HepG2 (cell line): Measurements from ENCODE around the gene SNAI1. TPM values are rescaled to one million over a fixed set of nuclear protein-coding genes. Genes with fewer than 3 reads are reported as not detected.

Experiments
- ATAD3A ChIP-seq: sonication (generic); formaldehyde crosslinking; IDR thresholded peaks from 2 replicates; pipeline ENCODE4 v1.4.0; 2020; ENCODE audit warnings: missing genetic modification reagents
- FOXA3 ChIP-seq: IDR thresholded peaks from 2 replicates; pipeline ENCODE4 v1.6.1; 2016; ENCODE audit warnings: missing genetic modification reagents, missing compliant biosample characterization
- PITX1 ChIP-seq: sonication (generic); formaldehyde crosslinking; IDR thresholded peaks from 2 replicates; pipeline ENCODE4 v1.5.1; 2020; ENCODE audit warnings: mild to moderate bottlenecking, missing genetic modification reagents
- RBM39 ChIP-seq: fragments of 200-400 bp; formaldehyde crosslinking; IDR thresholded peaks from one replicate; pipeline ENCODE4 v1.6.1; 2018; ENCODE audit warnings: antibody characterized with exemption, mild to moderate bottlenecking, low read depth, low read length; ENCODE audit not compliant: poor library complexity, severe bottlenecking
- SIX1 ChIP-seq: sonication (generic); formaldehyde crosslinking; IDR thresholded peaks from 2 replicates; pipeline ENCODE4 v1.4.0; 2020; ENCODE audit warnings: missing genetic modification reagents, borderline replicate concordance
- SUZ12 ChIP-seq: fragments of 150-350 bp; IDR thresholded peaks from 2 replicates; pipeline ENCODE4 v1.6.1; 2014; ENCODE audit warnings: low read depth, low read length
- THAP9 ChIP-seq: sonication (generic); formaldehyde crosslinking; IDR thresholded peaks from 2 replicates; pipeline ENCODE4; 2020; ENCODE audit warnings: missing genetic modification reagents, mild to moderate bottlenecking, borderline replicate concordance
- ZIK1 ChIP-seq: sonication (generic); formaldehyde crosslinking; IDR thresholded peaks from 2 replicates; pipeline ENCODE4 v1.5.0; 2020; ENCODE audit warnings: mild to moderate bottlenecking, low read depth, missing genetic modification reagents, borderline replicate concordance
- ZKSCAN5 ChIP-seq: sonication (generic); formaldehyde crosslinking; IDR thresholded peaks from 2 replicates; pipeline ENCODE4 v1.5.1; 2020; ENCODE audit warnings: mild to moderate bottlenecking, missing genetic modification reagents
- ZNF235 ChIP-seq: sonication (generic); formaldehyde crosslinking; IDR thresholded peaks from 2 replicates; pipeline ENCODE4 v1.8.1; 2023; ENCODE audit warnings: mild to moderate bottlenecking, missing genetic modification reagents, borderline replicate concordance
- ZNF260 ChIP-seq: sonication (generic); formaldehyde crosslinking; IDR thresholded peaks from 2 replicates; pipeline ENCODE4 v1.4.0; 2020; ENCODE audit warnings: missing genetic modification reagents, low read depth, mild to moderate bottlenecking, borderline replicate concordance
- ZNF547 ChIP-seq: sonication (generic); formaldehyde crosslinking; IDR thresholded peaks from 2 replicates; pipeline ENCODE4 v1.5.1; 2020; ENCODE audit warnings: mild to moderate bottlenecking, missing genetic modification reagents
- ZNF557 ChIP-seq: sonication (generic); formaldehyde crosslinking; IDR thresholded peaks from 2 replicates; pipeline ENCODE4 v1.4.0; 2020; ENCODE audit warnings: missing genetic modification reagents
- ZNF772 ChIP-seq: sonication (generic); formaldehyde crosslinking; IDR thresholded peaks from 2 replicates; pipeline ENCODE4 v1.5.0; 2020; ENCODE audit warnings: mild to moderate bottlenecking, missing genetic modification reagents
- polyA plus RNA-seq, 8 experiments: library from polyadenylated mRNA; depleted of rRNA in 3 of 8; stranded (reverse) in 7 of 8; unstranded in 1 of 8; fragments of >200 nt; fragmentation: Illumina TruSeq in 4 of 8; extraction: Trizol in 4 of 8; gene quantifications; 2 replicates each; pipeline versions ENCODE4 v1.2.1 to v1.2.3, GENCODE V29; 2011 to 2016; ENCODE audit warnings: low read depth in 4 of 8, missing spikeins in 1 of 8, mixed read lengths in 1 of 8; ENCODE audit not compliant: insufficient read depth in 1 of 8
- total RNA-seq, 5 experiments: library from RNA; depleted of rRNA; stranded (reverse); fragments of >200 nt; fragmentation: Illumina TruSeq; extraction: Trizol; gene quantifications; 2 replicates each; pipeline ENCODE4 v1.2.3, GENCODE V29; 2016; ENCODE audit warnings: low read depth in 1 of 5
- TF ChIP-seq, protein P1 (sequence below): sonication (generic); formaldehyde crosslinking; IDR thresholded peaks from 2 replicates; pipeline ENCODE4 v1.8.1; 2023; ENCODE audit warnings: mild to moderate bottlenecking, missing genetic modification reagents
- TF ChIP-seq, protein P2 (sequence below): sonication (generic); formaldehyde crosslinking; IDR thresholded peaks from 2 replicates; pipeline ENCODE4 v1.9.0; 2022; ENCODE audit warnings: missing genetic modification reagents, mild to moderate bottlenecking, borderline replicate concordance
- TF ChIP-seq, protein P3 (sequence below): IDR thresholded peaks from 2 replicates; pipeline ENCODE4 v1.6.1; 2016; ENCODE audit warnings: control low read depth
- TF ChIP-seq, protein P4 (sequence below): sonication (generic); formaldehyde crosslinking; IDR thresholded peaks from 2 replicates; pipeline ENCODE4 v1.5.0; 2020; ENCODE audit warnings: missing genetic modification reagents

Gene SNAI1
- total and polyA plus RNA-seq, 2 of the 13 experiments (the other 11 are each of a cell fraction or from before 2014, with no cell fraction given): 1.3 to 1.4 TPM

- TF ChIP-seq THAP9 (CRISPR knock-in tag) (peak; percentile 66; the same call in 1 of the 2 replicates), ZNF547 (CRISPR knock-in tag) (peak; percentile 23; the same call in 1 of the 2 replicates), FOXA3 (peak; percentile 66), RBM39 (peak; percentile 80), ATAD3A (CRISPR knock-in tag) (0 out of 2 replicates have a peak, but pooled peaks have one; percentile 61), SUZ12 (no peak), SIX1 (CRISPR knock-in tag) (peak; percentile 11; the same call in 1 of the 2 replicates), ZNF557 (no peak), ZKSCAN5 (CRISPR knock-in tag) (0 out of 2 replicates have a peak, but pooled peaks have one; percentile 45), ZNF235 (CRISPR knock-in tag) (peak; percentile 91), ZNF260 (CRISPR knock-in tag) (no peak), PITX1 (CRISPR knock-in tag) (0 out of 2 replicates have a peak, but pooled peaks have one; percentile 34), ZNF772 (peak; percentile 67; the same call in 1 of the 2 replicates), ZIK1 (CRISPR knock-in tag) (peak; percentile 94)
- TF ChIP-seq, protein P1, sequence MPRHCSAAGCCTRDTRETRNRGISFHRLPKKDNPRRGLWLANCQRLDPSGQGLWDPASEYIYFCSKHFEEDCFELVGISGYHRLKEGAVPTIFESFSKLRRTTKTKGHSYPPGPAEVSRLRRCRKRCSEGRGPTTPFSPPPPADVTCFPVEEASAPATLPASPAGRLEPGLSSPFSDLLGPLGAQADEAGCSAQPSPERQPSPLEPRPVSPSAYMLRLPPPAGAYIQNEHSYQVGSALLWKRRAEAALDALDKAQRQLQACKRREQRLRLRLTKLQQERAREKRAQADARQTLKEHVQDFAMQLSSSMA (CRISPR knock-in tag): no peak
- TF ChIP-seq, protein P2, sequence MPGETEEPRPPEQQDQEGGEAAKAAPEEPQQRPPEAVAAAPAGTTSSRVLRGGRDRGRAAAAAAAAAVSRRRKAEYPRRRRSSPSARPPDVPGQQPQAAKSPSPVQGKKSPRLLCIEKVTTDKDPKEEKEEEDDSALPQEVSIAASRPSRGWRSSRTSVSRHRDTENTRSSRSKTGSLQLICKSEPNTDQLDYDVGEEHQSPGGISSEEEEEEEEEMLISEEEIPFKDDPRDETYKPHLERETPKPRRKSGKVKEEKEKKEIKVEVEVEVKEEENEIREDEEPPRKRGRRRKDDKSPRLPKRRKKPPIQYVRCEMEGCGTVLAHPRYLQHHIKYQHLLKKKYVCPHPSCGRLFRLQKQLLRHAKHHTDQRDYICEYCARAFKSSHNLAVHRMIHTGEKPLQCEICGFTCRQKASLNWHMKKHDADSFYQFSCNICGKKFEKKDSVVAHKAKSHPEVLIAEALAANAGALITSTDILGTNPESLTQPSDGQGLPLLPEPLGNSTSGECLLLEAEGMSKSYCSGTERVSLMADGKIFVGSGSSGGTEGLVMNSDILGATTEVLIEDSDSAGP (CRISPR knock-in tag): peak; percentile 82
- TF ChIP-seq, protein P3, sequence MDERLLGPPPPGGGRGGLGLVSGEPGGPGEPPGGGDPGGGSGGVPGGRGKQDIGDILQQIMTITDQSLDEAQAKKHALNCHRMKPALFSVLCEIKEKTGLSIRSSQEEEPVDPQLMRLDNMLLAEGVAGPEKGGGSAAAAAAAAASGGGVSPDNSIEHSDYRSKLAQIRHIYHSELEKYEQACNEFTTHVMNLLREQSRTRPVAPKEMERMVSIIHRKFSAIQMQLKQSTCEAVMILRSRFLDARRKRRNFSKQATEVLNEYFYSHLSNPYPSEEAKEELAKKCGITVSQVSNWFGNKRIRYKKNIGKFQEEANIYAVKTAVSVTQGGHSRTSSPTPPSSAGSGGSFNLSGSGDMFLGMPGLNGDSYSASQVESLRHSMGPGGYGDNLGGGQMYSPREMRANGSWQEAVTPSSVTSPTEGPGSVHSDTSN: 0 out of 2 replicates have a peak, but pooled peaks have one; percentile 29
- TF ChIP-seq, protein P4, sequence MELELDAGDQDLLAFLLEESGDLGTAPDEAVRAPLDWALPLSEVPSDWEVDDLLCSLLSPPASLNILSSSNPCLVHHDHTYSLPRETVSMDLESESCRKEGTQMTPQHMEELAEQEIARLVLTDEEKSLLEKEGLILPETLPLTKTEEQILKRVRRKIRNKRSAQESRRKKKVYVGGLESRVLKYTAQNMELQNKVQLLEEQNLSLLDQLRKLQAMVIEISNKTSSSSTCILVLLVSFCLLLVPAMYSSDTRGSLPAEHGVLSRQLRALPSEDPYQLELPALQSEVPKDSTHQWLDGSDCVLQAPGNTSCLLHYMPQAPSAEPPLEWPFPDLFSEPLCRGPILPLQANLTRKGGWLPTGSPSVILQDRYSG (CRISPR knock-in tag): peak; percentile 88; the same call in 1 of the 2 replicates
Observed at GRCh38 chr20:49936153-49937026, 46.4 kb upstream of the SNAI1 start, which contains the start of gene RNF114 (continued).
